Caco-2 (cell line): ENCODE results near the gene ZIK1. TPM values are rescaled to one million over a fixed set of nuclear protein-coding genes. Genes with fewer than 3 reads are reported as not detected.

Source experiments
- BruUV-seq: library from RNA; stranded (reverse); fragments of 400-500 nt; replicated peaks from 2 replicates; lab custom pipeline; 2021; lab: Mats Ljungman, UMichigan
- CTCF ChIA-PET: fragments of 300-600 bp; sonication (Branson Sonifier 250); formaldehyde crosslinking; loops from one replicate; lab custom pipeline; 2022; ENCODE audit warnings: antibody characterized with exemption; lab: Charles Lee
- POLR2A ChIA-PET: fragments of 300-600 bp; sonication (Branson Sonifier 250); formaldehyde crosslinking; loops from one replicate; lab custom pipeline; 2022; ENCODE audit warnings: antibody characterized with exemption; lab: Charles Lee
- DNase-seq, 2 experiments: peaks; one replicate each; pipeline versions ENCODE4 v3.0.0 to v3.0.0-alpha.2; 2020 to 2022
- H3K27me3 ChIP-seq: replicated peaks from 2 replicates; pipeline ENCODE4 v1.6.0; 2011; ENCODE audit warnings: low read length; ENCODE audit not compliant: control insufficient read depth, insufficient read depth
- H3K36me3 ChIP-seq: 2 replicates; pipeline ENCODE4 v1.5.1; 2011; ENCODE audit warnings: low read length; ENCODE audit not compliant: control insufficient read depth, insufficient read depth
- H3K4me1 ChIP-seq: fragments of 250-450 bp; sonication (Bioruptor Pico); 2 replicates; pipeline ENCODE4 v1.5.1; 2020; ENCODE audit warnings: mild to moderate bottlenecking
- H3K4me3 ChIP-seq: 2 replicates; pipeline ENCODE4 v1.5.1; 2011; ENCODE audit warnings: low read depth, mild to moderate bottlenecking, control low read depth, low read length
- H3K9me3 ChIP-seq: fragments of 250-450 bp; sonication (Bioruptor Pico); 2 replicates; pipeline ENCODE4 v1.5.1; 2020; ENCODE audit warnings: mild to moderate bottlenecking, moderate library complexity
- H3K27ac Mint-ChIP-seq: one replicate; pipeline ENCODE4 v1.8.0; 2022; ENCODE audit warnings: mixed read lengths; ENCODE audit not compliant: unreplicated experiment
- H3K27me3 Mint-ChIP-seq: one replicate; pipeline ENCODE4 v1.8.0; 2022; ENCODE audit warnings: mixed read lengths; ENCODE audit not compliant: insufficient read depth, unreplicated experiment
- H3K36me3 Mint-ChIP-seq: one replicate; pipeline ENCODE4 v1.8.0; 2022; ENCODE audit warnings: mild to moderate bottlenecking, mixed read lengths; ENCODE audit not compliant: insufficient read depth, unreplicated experiment
- H3K4me1 Mint-ChIP-seq: one replicate; pipeline ENCODE4 v1.8.0; 2022; ENCODE audit warnings: low read depth, mixed read lengths; ENCODE audit not compliant: unreplicated experiment
- H3K4me3 Mint-ChIP-seq: one replicate; pipeline ENCODE4 v1.8.0; 2022; ENCODE audit warnings: mild to moderate bottlenecking, moderate library complexity, mixed read lengths; ENCODE audit not compliant: unreplicated experiment
- H3K9me3 Mint-ChIP-seq: one replicate; pipeline ENCODE4 v1.8.0; 2022; ENCODE audit warnings: mixed read lengths; ENCODE audit not compliant: unreplicated experiment
- CTCF ChIP-seq, 2 experiments: fragments of 200-600 bp in 1 of 2; IDR thresholded peaks; 1 replicate in 1 of 2; 2 replicates in 1 of 2; pipeline versions ENCODE4 v1.5.1 to v1.8.0; 2011 to 2022; ENCODE audit warnings: antibody characterized with exemption in 1 of 2, control low read depth in 1 of 2, inconsistent platforms in 1 of 2, low read depth in 1 of 2, low read length in 1 of 2, mild to moderate bottlenecking in 1 of 2, moderate library complexity in 1 of 2; ENCODE audit not compliant: insufficient read depth in 1 of 2, severe bottlenecking in 1 of 2, unreplicated experiment in 1 of 2
- intact Hi-C: fragments of 100-400 bp; cut with micrococcal nuclease; formaldehyde crosslinking; loops from one replicate; pipeline ENCODE4 v1.10.0; 2022; ENCODE audit not compliant: unreplicated experiment
- total RNA-seq: library from RNA; stranded (reverse); gene quantifications from 2 replicates; pipeline ENCODE4 v1.2.3, GENCODE V29; 2022

The ZIK1 gene
- total RNA-seq, 1 experiment from 2014 or later: not detected

- Mint-ChIP-seq H3K27ac (peak within 1 kb of the TSS; percentile 77), H3K36me3 (peaks cover 35% of the 10 kb centered on the region), H3K4me3 (peak within 1 kb of the TSS; percentile 78), H3K9me3 (peaks cover 55% of the 10 kb centered on the region), H3K4me1 (no peaks in the 10 kb centered on the region), H3K27me3 (peaks cover 3% of the 10 kb centered on the region)
- TF ChIP-seq CTCF (IDR thresholded peaks at IDR 0.05; ENCODE audit: insufficient read depth in 1 of 2, low read depth in 1 of 2, low read length in 1 of 2, severe bottlenecking in 1 of 2, unreplicated experiment in 1 of 2): peak in 1 of 2 experiments; percentile 5
- peaks cover 2% of the 10 kb centered on the region; the same call in 1 of the 2 replicates for H3K36me3 ChIP-seq
- H3K27me3 ChIP-seq: no peaks in the 10 kb centered on the region
- peaks cover 36% of the 10 kb centered on the region for H3K9me3 ChIP-seq
- ChIA-PET POLR2A (no interaction called here), CTCF (no interaction called here)
- intact Hi-C loops: no loop called here
- H3K4me3 ChIP-seq: peak within 1 kb of the TSS; percentile 52
- no peaks in the 10 kb centered on the region for H3K4me1 ChIP-seq
- DNase-seq: peak; percentile 79 to 80
- TSS peak; percentile 50 for BruUV-seq
Measured at GRCh38 chr19:57613941-57614743, 30.2 kb downstream of the ZIK1 start, which contains the start of gene ZNF134. Gene ZNF134 (plus strand): TSS chr19:57614242. CDS start chr19:57619469, 5,227 bp downstream.

GRCh38 chr19:57615346-57615745 lies 31.4 kb downstream of the ZIK1 start:
- CTCF ChIA-PET: no interaction called here
- H3K36me3 Mint-ChIP-seq: peaks cover 47% of the 10 kb centered on the region
- Histone ChIP-seq H3K9me3 (peaks cover 42% of the 10 kb centered on the region), H3K4me3 (no peak overlapping the region), H3K36me3 (peaks cover 4% of the 10 kb centered on the region), H3K27me3 (no peaks in the 10 kb centered on the region), H3K4me1 (no peaks in the 10 kb centered on the region)
- TF ChIP-seq CTCF (IDR thresholded peaks at IDR 0.05; ENCODE audit: insufficient read depth in 1 of 2, low read depth in 1 of 2, low read length in 1 of 2, severe bottlenecking in 1 of 2, unreplicated experiment in 1 of 2): no peak
- H3K27me3 Mint-ChIP-seq: peaks cover 3% of the 10 kb centered on the region
- POLR2A ChIA-PET: no interaction called here
- no peak overlapping the region for H3K27ac Mint-ChIP-seq
- H3K9me3 Mint-ChIP-seq: peaks cover 67% of the 10 kb centered on the region
- no peak for DNase-seq
- intact Hi-C loops: no loop called here
- H3K4me1 Mint-ChIP-seq: no peaks in the 10 kb centered on the region
- peak overlapping the region; percentile 78 for H3K4me3 Mint-ChIP-seq
- BruUV-seq: no TSS peak

GRCh38 chr19:57620673-57621348 lies 36.9 kb downstream of the ZIK1 start:
- no peak for DNase-seq
- no peaks in the 10 kb centered on the region for H3K4me1 ChIP-seq
- peaks cover 54% of the 10 kb centered on the region for H3K9me3 Mint-ChIP-seq
- TF ChIP-seq CTCF (IDR thresholded peaks at IDR 0.05; ENCODE audit: insufficient read depth in 1 of 2, low read depth in 1 of 2, low read length in 1 of 2, severe bottlenecking in 1 of 2, unreplicated experiment in 1 of 2): no peak
- H3K36me3 Mint-ChIP-seq: peaks cover 36% of the 10 kb centered on the region
- ChIA-PET POLR2A (no interaction called here), CTCF (no interaction called here)
- no TSS peak for BruUV-seq
- no peaks in the 10 kb centered on the region for H3K27me3 Mint-ChIP-seq
- intact Hi-C loops: no loop called here
- H3K4me1 Mint-ChIP-seq: no peaks in the 10 kb centered on the region
- H3K4me3 Mint-ChIP-seq: no peak overlapping the region
- H3K27me3 ChIP-seq: no peaks in the 10 kb centered on the region
- no peak overlapping the region for H3K4me3 ChIP-seq
- peaks cover 7% of the 10 kb centered on the region for H3K36me3 ChIP-seq
- H3K9me3 ChIP-seq: peaks cover 48% of the 10 kb centered on the region
- H3K27ac Mint-ChIP-seq: no peak overlapping the region
